ENCODE measurements around the gene OPN5.

DNA sequence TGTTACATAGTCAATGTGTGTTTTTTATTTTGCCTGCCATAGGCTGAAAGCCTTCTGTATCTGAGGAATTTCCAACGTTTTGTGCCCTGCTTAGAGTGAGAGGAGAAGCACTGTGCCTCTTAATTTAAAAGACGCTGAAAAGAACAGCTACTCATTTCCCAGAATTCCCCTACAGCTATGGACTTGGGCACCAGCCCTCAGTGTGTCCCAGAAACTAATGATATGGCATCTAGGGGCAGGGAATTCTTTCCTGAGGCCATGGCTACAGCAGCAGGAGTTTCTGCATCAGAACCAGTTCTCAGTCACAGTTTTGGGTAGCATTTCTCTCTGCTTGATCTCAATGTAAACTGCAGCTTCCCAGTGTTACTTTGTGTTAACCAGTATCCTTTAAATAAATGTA lies 20.2 kb downstream of the OPN5 start:
- TF ChIP-seq, protein P1, sequence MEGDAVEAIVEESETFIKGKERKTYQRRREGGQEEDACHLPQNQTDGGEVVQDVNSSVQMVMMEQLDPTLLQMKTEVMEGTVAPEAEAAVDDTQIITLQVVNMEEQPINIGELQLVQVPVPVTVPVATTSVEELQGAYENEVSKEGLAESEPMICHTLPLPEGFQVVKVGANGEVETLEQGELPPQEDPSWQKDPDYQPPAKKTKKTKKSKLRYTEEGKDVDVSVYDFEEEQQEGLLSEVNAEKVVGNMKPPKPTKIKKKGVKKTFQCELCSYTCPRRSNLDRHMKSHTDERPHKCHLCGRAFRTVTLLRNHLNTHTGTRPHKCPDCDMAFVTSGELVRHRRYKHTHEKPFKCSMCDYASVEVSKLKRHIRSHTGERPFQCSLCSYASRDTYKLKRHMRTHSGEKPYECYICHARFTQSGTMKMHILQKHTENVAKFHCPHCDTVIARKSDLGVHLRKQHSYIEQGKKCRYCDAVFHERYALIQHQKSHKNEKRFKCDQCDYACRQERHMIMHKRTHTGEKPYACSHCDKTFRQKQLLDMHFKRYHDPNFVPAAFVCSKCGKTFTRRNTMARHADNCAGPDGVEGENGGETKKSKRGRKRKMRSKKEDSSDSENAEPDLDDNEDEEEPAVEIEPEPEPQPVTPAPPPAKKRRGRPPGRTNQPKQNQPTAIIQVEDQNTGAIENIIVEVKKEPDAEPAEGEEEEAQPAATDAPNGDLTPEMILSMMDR (IDR thresholded peaks at IDR 0.05; ENCODE audit: extremely low read depth in 1 of 2, insufficient read depth in 1 of 2, low read depth in 1 of 2, low read length in 2 of 2), result no peak
- no peak for TF ChIP-seq POLR2A (IDR thresholded peaks at IDR 0.05; ENCODE audit: low read depth, low read length)
- no peak for TF ChIP-seq POLR2AphosphoS5 (IDR thresholded peaks at IDR 0.05; ENCODE audit: insufficient read depth, low read depth, low read length)
- TF ChIP-seq MAX (IDR thresholded peaks at IDR 0.05; ENCODE audit: insufficient read depth, insufficient read length), result no peak
- TF ChIP-seq EZH2 (IDR thresholded peaks at IDR 0.05; ENCODE audit: borderline replicate concordance, low read depth, low read length, severe bottlenecking), result no peak
- TF ChIP-seq MYC (IDR thresholded peaks at IDR 0.05; ENCODE audit: low read depth, low read length), result no peak
- no peak for TF ChIP-seq JUN (IDR thresholded peaks at IDR 0.05; ENCODE audit: borderline replicate concordance, insufficient read depth, insufficient read length, low read depth)
- no peak for TF ChIP-seq FOS (IDR thresholded peaks at IDR 0.05; ENCODE audit: borderline replicate concordance, insufficient read depth, low read length)

Data from endothelial cell of umbilical vein (primary cell).